Stimulated activated CD8-positive, alpha-beta memory T cell treated with anti-CD3 and anti-CD28 coated beads, Interleukin-4, amount 100 ng/mL, for 4 hours (primary cell): ENCODE results near the gene IGSF8.

Experiments used
- DNase-seq, 2 donors: peaks; one replicate each; pipeline ENCODE4 v3.0.0-alpha.2; 2020; ENCODE audit warnings: low read depth in 2 of 2, low spot score in 1 of 2

IGSF8 gene

DNA sequence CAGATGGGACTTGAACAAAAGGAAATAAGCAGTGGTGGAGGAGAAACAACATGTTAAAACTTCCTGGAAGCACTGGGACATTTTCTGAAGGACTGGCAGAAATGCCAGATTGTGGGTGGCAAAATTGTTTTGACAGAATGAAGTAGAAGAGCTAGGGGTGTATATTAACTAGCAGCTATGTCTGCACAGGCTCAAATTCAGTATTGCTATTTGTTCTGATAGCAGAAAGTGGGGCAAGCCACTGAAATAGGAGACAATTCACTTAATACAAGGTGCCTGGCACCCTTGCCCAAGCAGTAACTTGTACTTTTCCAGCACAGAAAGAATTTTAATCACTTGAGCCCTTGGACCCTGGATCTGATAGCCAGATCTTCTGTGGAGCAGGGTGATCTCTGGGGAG is 54.9 kb downstream of the IGSF8 start:
- DNase-seq, result no peak
